HG03442 (cell line): ENCODE measurements around the gene ATP11B.
"Not testable (repeated sequence)": the region's sequence is repeated elsewhere in the genome, so short reads cannot be mapped to it uniquely, and the experiment has no call there.

ENCODE experiments used
- ATAC-seq: cut with Tn5 transposase; IDR thresholded peaks from one replicate; pipeline ENCODE4 v1.9.1; 2021; ENCODE audit warnings: mild to moderate bottlenecking, moderate library complexity; ENCODE audit not compliant: unreplicated experiment

ATP11B gene

DNA sequence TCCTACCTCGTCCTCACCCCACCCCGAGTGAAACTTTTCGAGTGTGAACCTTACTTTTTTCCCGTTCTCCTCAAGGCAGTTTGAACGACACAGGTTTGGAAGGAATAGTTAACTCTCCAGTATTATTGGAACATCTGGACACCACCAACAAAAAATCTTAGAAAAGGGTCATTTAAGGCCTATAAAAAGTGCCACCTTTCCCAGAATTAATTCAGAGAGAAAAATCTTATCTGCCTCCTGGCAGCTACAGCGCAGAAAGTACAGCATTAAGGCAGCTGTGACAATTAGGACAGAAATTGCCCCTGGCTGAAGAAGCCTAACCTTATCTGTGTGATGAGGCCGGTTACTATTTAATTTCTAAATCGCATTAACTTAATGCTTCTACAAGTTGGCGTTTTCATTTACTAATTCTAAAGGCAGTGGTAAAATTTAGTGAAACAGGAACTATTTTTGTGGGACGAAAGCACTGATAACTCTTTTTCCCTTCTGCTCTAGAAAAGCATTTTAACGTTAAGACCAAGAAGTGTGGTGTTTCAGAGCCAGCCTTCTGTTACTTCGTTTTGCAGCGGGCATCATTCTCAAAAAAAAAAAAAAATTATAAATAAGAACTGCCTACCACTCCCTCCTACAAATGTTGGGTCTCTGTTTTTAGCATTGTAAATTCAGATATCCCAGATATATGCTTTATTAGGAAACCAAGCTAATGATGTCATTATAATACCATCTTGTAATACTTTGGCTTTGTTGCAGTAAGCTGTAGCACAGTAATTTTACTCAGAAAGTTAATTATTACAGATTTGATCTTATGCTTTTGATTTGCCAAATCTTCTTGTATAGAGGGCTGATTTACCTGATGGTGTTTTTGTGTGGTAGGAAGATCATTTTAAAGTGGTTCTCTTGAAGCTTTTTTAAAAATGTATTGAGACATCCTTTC lies 1.4 kb downstream of the ATP11B start:
- ATAC-seq: no peak

- ATAC-seq: peak; percentile 22
Measured at GRCh38 chr3:182795389-182795782, 2.1 kb downstream of the ATP11B start.

DNA sequence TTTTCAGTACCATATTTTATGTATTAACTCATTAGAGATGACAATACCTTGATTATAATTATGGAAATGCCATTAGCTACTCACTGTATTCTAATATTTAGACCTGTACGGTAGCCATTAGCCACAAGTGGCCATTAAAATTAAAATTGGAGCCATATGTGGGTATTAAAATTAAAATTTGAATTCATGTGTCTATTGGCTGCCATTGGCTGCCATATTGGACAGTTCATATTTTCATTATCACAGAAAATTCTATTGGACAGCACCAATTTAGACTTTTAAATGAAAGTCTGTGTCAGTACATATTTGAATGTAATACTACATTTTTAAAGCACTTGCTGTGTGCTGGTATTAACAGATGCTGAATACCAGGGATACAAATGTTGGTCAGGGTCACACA lies 3.0 kb downstream of the ATP11B start:
- no peak for ATAC-seq

DNA sequence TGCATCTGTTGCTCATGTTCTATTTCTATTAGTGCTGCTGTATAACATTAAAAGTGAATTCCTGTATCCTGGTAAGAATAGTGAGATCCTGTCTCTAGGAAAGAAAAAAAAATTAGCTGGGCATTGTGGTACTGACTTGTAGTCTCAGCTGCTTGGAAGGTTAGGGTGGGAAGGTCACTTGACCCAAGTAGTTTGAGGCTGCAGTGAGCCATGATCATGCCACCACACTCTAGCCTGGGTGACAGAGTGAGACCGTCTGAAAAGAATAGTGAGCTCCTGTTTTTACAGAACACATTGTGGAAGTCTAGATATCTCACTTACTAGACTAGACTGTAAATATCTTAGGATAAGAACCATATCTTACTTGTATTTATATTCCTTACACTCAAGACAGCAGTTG lies 4.6 kb downstream of the ATP11B start:
- no peak for ATAC-seq

- ATAC-seq: not testable (repeated sequence)
Measured at GRCh38 chr3:182799143-182799542, 5.8 kb downstream of the ATP11B start.

DNA sequence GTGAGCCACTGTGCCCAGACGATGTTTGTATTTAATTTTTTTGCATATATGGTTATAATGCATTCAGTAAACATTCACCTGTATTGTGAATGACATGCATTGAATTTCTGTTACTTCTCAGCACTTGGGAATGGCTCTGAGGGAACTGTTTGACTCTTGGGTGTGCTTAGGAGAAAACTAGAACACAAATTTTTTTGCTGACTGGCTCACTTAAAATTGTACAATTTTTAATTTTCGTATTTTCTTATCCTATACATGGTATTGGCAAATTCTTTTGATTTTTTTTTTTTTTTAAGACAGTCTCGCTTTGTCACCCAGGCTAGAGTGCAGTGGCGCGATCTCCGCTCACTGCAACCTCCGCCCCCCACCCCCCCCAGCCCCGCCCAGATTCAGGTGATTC lies 7.2 kb downstream of the ATP11B start:
- ATAC-seq: no peak

- ATAC-seq: no peak
Measured at GRCh38 chr3:182802413-182803390, 9.4 kb downstream of the ATP11B start.

GRCh38 chr3:182803596-182803995 lies 10.3 kb downstream of the ATP11B start:
- ATAC-seq: no peak

GRCh38 chr3:182807061-182807460 lies 13.8 kb downstream of the ATP11B start:
- ATAC-seq: no peak

- no peak for ATAC-seq
Measured at GRCh38 chr3:182808041-182808770, 14.9 kb downstream of the ATP11B start.

DNA sequence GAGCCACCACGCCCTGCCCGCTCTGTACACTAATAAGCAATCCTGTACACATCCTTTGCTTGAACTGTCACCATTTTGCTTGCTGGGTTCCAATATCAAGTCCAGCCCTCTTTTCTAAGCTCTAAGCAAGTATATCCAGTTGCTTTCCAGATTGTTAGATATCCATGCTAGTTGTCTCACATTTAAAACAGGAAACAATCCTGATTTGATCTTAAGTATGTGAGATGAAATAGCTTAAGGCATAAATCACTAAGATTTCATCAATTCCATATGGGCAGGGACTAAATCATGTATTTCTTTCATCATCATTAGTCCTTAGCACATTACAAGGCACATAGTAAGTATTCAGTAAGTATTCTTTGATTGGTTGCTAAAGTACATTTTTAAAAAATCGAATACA lies 16.2 kb downstream of the ATP11B start:
- ATAC-seq: no peak

- peak; percentile 61 for ATAC-seq
Measured at GRCh38 chr3:182810574-182811268, 17.4 kb downstream of the ATP11B start.

DNA sequence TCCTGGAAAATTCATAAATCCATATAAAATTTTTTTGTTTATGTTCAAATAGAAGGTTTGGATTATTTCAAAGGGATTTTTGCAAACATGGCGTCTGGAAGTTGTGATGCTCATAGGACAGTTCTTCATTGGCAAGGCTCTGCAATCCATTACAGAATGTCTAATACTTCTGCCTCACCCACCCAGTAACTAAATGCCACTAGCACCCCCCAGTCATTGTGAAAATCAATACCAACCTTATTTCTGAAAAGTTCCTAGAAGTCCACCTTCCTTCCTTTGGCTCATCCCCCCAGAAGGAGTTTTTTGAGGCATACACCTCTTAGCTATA lies 17.9 kb downstream of the ATP11B start:
- ATAC-seq: peak; percentile 23

DNA sequence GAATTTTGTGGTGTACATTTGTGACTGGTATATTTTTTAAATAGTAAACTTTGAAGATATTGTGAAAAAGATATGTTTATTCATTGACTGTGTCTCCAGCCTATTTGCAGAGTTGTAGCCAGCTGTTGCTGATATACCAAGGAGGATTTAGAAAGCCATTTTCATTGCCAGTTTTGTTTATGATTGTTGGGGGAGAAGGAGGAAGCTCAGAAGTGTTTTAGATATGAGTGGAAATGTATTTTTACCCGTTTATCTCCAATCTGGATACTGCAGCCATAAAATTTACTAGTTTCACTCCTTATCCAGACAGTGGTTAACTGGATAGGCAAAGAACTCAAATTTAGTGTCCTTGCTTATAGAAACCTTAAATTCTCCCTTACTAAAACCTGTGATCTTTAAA lies 18.8 kb downstream of the ATP11B start:
- no peak for ATAC-seq

DNA sequence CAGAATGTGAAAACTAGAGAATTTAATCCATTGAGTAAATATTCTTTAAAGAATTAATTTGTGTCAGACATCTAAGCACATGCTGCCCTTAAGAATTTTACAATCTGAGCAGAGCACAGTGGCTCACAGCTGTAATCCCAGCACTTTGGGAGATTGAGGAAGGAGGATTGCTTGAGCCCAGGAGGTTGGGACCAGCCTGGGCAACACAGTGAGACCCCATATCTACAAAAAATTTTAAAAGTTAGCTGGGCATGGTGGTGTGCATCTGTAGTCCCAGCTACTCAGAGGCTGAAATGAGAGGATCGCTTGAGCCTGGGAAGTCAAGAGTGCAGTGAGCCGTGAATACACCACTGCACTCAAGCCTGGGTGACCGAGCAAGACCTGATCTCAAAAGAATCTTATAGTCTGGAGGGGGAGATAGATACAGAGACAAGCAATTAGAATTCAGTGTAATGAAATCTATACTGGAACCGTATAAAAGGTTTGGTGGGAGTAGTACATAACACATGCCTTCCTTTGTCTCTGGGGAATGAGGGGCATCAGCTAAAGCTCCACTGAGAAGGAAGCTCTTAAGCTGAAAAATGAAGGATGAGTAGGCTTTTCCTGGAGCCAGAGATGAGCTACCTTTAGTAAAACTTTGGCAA lies 21.2 kb downstream of the ATP11B start:
- ATAC-seq: no peak

DNA sequence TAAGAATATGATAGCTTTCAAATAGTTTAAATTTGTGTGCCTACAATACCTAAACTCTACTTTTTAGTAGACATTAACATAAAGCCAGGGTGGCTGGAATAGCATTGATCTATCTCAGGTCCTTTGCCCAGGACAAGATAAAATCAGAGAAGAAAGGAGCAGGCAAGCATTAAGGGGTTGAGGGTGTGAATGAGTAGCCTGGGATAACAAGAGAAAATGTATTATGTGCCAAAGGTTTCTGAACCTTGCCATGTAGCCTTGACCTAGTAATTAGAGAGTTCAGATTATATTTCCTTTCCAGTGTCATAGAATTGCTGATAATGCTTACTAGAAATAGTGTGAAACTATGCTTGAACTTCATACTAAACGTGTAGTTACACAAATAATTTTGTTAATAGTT lies 22.9 kb downstream of the ATP11B start:
- no peak for ATAC-seq

GRCh38 chr3:182818296-182818978 lies 25.1 kb downstream of the ATP11B start:
- ATAC-seq: no peak

DNA sequence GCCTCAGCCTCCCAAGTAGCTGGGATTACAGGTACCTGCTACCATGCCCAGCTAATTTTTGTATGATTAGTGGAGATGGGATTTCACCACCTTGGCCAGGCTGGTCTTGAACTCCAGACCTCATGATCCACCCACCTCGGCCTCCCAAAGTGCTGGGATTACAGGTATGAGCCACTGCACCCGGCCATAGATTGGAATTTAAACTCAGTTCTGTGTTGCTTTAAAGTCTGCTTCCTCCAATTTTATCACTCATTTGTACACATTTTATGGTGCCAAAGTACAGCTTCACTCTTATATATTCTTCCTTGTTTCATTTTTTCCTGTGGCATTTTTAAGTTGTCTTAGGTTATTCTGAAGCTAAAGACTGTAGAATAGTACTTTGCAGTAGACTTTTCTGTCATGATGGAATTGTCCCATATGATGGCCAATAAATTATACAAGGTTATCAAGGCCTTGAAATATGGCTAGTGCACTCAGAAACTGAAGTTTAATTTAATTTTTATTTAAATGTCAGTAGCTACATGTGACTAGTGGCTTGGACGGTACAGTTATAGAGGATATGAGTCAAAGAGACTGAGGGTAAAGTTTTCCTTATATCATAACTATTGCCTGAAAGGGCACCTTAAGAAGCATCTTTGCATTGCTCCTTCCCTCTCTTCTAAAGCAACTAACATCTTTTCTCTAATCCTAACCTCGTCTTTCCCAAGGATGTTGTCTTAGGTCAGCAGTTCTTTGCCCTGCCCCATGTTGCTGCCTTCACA lies 28.1 kb downstream of the ATP11B start:
- ATAC-seq: no peak

DNA sequence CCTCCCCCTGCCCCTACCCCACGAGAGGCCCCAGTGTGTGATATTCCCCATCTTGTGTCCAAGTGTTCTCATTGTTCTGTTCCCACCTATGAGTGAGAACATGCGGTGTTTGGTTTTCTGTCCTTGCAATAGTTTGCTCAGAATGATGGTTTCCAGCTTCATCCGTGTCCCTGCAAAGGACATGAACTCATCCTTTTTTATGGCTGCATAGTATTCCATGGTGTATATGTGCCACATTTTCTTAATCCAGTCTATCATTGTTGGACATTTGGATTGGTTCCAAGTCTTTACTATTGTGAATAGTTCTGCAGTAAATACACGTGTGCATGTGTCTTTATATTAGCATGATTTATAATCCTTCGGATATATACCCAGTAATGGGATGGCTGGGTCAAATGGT lies 29.0 kb downstream of the ATP11B start:
- ATAC-seq: not testable (repeated sequence)
